ENCODE results near the gene SLC6A3. TPM values are rescaled to one million over a fixed set of nuclear protein-coding genes. Genes with fewer than 3 reads are reported as not detected.

Gene SLC6A3
- total and polyA plus RNA-seq, 2 of the 13 experiments (the other 11 are each of a cell fraction or from before 2014, with no cell fraction given): 0.01 TPM; not detected in 1

DNA sequence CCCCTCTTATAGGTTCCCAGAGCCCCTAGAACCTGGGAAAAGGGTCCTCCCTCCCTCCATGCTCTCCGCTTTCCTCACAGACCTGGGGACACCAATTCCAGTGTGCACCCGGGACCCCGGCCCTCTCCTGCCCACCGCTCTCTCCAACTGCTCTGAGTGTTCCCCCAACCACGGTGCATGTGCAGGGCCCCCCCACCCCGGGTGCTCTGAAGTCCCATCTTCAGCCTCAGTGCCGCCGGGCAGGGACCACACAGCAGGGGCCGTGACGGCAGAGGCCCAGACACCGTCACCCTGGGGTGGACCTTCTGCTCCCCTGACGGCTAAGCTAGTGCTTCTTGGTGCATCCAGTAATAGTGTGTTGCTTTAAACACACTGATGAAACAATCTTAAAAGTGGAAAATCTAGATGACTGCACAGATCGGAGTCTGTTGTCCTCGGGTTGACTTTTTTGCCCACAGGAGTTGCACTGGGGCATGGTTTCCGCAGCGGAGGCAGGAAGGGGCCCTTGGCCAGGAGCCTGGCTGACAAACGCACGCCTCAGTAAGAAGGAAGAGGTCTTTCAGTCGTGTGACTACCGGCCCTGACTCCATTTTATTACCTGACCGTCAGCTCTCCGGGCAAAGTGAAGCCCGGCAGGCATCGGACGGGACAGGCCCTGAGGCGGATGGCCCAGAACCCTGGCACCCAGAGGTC lies 36.2 kb upstream of the SLC6A3 start:
- TF ChIP-seq CC2D1A (CRISPR knock-in tag; IDR thresholded peaks at IDR 0.05) (no peak), YEATS4 (CRISPR knock-in tag; IDR thresholded peaks at IDR 0.05; ENCODE audit: borderline replicate concordance) (no peak), ZNF44 (CRISPR knock-in tag; IDR thresholded peaks at IDR 0.05) (no peak), AGO2 (optimal IDR thresholded peaks at IDR 0.05; ENCODE audit: low read depth, low read length) (peak; percentile 22), ZNF33B (CRISPR knock-in tag; IDR thresholded peaks at IDR 0.05) (no peak)
- ATAC-seq (no peak), DNase-seq (ENCODE audit: low spot score) (no peak), FAIRE-seq (no peak)
- Histone ChIP-seq H3K4me3 (replicated peaks in 1 of 3; ENCODE audit: insufficient read depth in 1 of 3, low read depth in 2 of 3, low read length in 3 of 3) (no peak overlapping the region), H3K79me2 (ENCODE audit: insufficient read depth, low read length) (no peaks in the 10 kb centered on the region), H3K4me2 (ENCODE audit: low read depth, low read length) (no peak overlapping the region), H2AFZ (ENCODE audit: low read length) (no peak overlapping the region), H3K27me3 (ENCODE audit: control insufficient read depth in 1 of 2, insufficient read depth in 2 of 2, low read length in 2 of 2) (no peaks in the 10 kb centered on the region), H3K27ac (ENCODE audit: extremely low read length, insufficient read depth, low read length) (no peak overlapping the region), H3K36me3 (replicated peaks in 1 of 2; ENCODE audit: control insufficient read depth in 1 of 2, insufficient read depth in 2 of 2, low read length in 2 of 2) (peaks cover 23 to 50% of the 10 kb centered on the region in 2 experiments), H3K9me3 (ENCODE audit: low read length) (no peaks in the 10 kb centered on the region), H3K4me1 (ENCODE audit: insufficient read depth, low read length) (no peaks in the 10 kb centered on the region), H3K9ac (ENCODE audit: insufficient read depth, low read depth, low read length) (no peak overlapping the region), H4K20me1 (ENCODE audit: insufficient read depth, low read length) (peaks cover 4% of the 10 kb centered on the region; the same call in 1 of the 2 replicates)
- in situ Hi-C loops (cut with HindIII; ENCODE audit: extremely low pct_ligation_motif_present, low pct_unique_long_range_greater_than_20kb): no loop called here
- ChIA-PET POLR2A (no interaction called here), CTCF (ENCODE audit: low intra/inter-chr PET ratio, low total read pairs) (no interaction called here)
- BruUV-seq (replicated peaks): no TSS peak
- intact Hi-C loops (cut with micrococcal nuclease; ENCODE audit: unreplicated experiment): no loop called here
- 98% methylated on average over 24 of the region's 26 CpGs for WGBS (ENCODE audit: low lambda C conversion rate)

DNA sequence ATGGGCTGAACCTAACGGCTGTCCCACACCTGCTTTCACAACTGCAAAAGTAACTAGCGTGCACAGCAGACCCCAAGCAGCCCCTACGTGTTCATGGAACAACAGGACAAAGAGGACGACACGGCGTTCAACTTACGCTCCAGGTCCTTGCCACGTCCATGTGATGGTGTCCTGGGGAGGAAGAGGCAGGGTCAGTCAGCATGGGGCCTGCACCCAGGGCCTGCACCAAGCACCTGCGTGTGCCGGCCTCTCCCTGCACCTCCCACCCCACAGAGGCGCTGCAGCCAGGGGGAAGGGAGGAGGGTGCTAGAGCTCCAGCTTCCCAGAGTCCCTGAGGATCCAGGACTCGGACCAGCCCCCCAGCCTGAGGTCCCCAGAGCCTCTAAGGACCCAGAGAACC lies 35.6 kb upstream of the SLC6A3 start:
- H3K4me1 ChIP-seq (ENCODE audit: insufficient read depth, low read length): no peaks in the 10 kb centered on the region
- peaks cover 4% of the 10 kb centered on the region; the same call in 1 of the 2 replicates for H4K20me1 ChIP-seq (ENCODE audit: insufficient read depth, low read length)
- H3K79me2 ChIP-seq (ENCODE audit: insufficient read depth, low read length): no peaks in the 10 kb centered on the region
- in situ Hi-C loops (cut with HindIII; ENCODE audit: extremely low pct_ligation_motif_present, low pct_unique_long_range_greater_than_20kb) (no loop called here), intact Hi-C loops (cut with micrococcal nuclease; ENCODE audit: unreplicated experiment) (no loop called here)
- DNase-seq (ENCODE audit: low spot score) (no peak), ATAC-seq (peak; percentile 3; the same call in 1 of the 3 replicates), FAIRE-seq (no peak)
- no peak overlapping the region for H3K9ac ChIP-seq (ENCODE audit: insufficient read depth, low read depth, low read length)
- no peaks in the 10 kb centered on the region for H3K27me3 ChIP-seq (ENCODE audit: control insufficient read depth in 1 of 2, insufficient read depth in 2 of 2, low read length in 2 of 2)
- 95% methylated on average over 10 of the region's 12 CpGs for WGBS (ENCODE audit: low lambda C conversion rate)
- no peaks in the 10 kb centered on the region for H3K9me3 ChIP-seq (ENCODE audit: low read length)
- no TSS peak for BruUV-seq (replicated peaks)
- H3K27ac ChIP-seq (ENCODE audit: extremely low read length, insufficient read depth, low read length): no peak overlapping the region
- H2AFZ ChIP-seq (ENCODE audit: low read length): no peak overlapping the region
- no peak overlapping the region for H3K4me3 ChIP-seq (replicated peaks in 1 of 3; ENCODE audit: insufficient read depth in 1 of 3, low read depth in 2 of 3, low read length in 3 of 3)
- no peak overlapping the region for H3K4me2 ChIP-seq (ENCODE audit: low read depth, low read length)
- TF ChIP-seq, protein P1, sequence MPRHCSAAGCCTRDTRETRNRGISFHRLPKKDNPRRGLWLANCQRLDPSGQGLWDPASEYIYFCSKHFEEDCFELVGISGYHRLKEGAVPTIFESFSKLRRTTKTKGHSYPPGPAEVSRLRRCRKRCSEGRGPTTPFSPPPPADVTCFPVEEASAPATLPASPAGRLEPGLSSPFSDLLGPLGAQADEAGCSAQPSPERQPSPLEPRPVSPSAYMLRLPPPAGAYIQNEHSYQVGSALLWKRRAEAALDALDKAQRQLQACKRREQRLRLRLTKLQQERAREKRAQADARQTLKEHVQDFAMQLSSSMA (CRISPR knock-in tag; IDR thresholded peaks at IDR 0.05): no peak
- TF ChIP-seq SRY (CRISPR knock-in tag; IDR thresholded peaks at IDR 0.05) (no peak), ZNF749 (CRISPR knock-in tag; IDR thresholded peaks at IDR 0.05; ENCODE audit: borderline replicate concordance) (no peak), ZFP36 (IDR thresholded peaks at IDR 0.05; ENCODE audit: borderline replicate concordance, low read depth, low read length, partially characterized antibody) (no peak), ZNF264 (CRISPR knock-in tag; IDR thresholded peaks at IDR 0.05) (no peak)
- TF ChIP-seq, protein P2, sequence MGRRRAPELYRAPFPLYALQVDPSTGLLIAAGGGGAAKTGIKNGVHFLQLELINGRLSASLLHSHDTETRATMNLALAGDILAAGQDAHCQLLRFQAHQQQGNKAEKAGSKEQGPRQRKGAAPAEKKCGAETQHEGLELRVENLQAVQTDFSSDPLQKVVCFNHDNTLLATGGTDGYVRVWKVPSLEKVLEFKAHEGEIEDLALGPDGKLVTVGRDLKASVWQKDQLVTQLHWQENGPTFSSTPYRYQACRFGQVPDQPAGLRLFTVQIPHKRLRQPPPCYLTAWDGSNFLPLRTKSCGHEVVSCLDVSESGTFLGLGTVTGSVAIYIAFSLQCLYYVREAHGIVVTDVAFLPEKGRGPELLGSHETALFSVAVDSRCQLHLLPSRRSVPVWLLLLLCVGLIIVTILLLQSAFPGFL (CRISPR knock-in tag; IDR thresholded peaks at IDR 0.05): no peak
- POLR2A ChIA-PET: no interaction called here
- H3K36me3 ChIP-seq (replicated peaks in 1 of 2; ENCODE audit: control insufficient read depth in 1 of 2, insufficient read depth in 2 of 2, low read length in 2 of 2): peaks cover 22 to 54% of the 10 kb centered on the region in 2 experiments
- CTCF ChIA-PET (ENCODE audit: low intra/inter-chr PET ratio, low total read pairs): no interaction called here
